Transverse colon (tissue), 4 donors: Measurements from ENCODE around the gene KRTAP5-1. TPM values are rescaled to one million over a fixed set of nuclear protein-coding genes. Genes with fewer than 3 reads are reported as not detected.

Experiments
- DNase-seq: peaks from one replicate; pipeline ENCODE4 v3.0.0-alpha.2; 2019
- H3K27ac ChIP-seq, 4 donors: fragments of 200-600 bp; sonication (generic); 2 replicates each; pipeline ENCODE4 v1.5.1; 2016 to 2018; ENCODE audit warnings: inconsistent platforms in 4 of 4
- H3K27me3 ChIP-seq: fragments of 200-600 bp; sonication (generic); 2 replicates; pipeline ENCODE4 v1.5.1; 2017; ENCODE audit warnings: inconsistent platforms
- H3K36me3 ChIP-seq, 4 donors: fragments of 200-600 bp; sonication (generic); 2 replicates each; pipeline ENCODE4 v1.5.1; 2017 to 2019; ENCODE audit warnings: inconsistent platforms in 4 of 4
- H3K4me1 ChIP-seq, 4 donors: fragments of 200-600 bp; sonication (generic); 2 replicates each; pipeline ENCODE4 v1.5.1; 2017 to 2020; ENCODE audit warnings: inconsistent platforms in 4 of 4
- H3K4me3 ChIP-seq, 4 donors: fragments of 200-600 bp; sonication (generic); 1 replicate in 1 of 4; 2 replicates in 3 of 4; pipeline versions ENCODE4 v1.5.1 to v1.6.1; 2017 to 2019; ENCODE audit warnings: inconsistent platforms in 4 of 4
- H3K9me3 ChIP-seq, 2 donors: fragments of 200-600 bp; sonication (generic); 2 replicates each; pipeline ENCODE4 v1.5.1; 2017 to 2019; ENCODE audit warnings: inconsistent platforms in 2 of 2
- EP300 ChIP-seq: sonication (generic); formaldehyde crosslinking; IDR thresholded peaks from one replicate; pipeline ENCODE4 v1.6.1; 2017; ENCODE audit warnings: antibody characterized with exemption, low read depth
- POLR2A ChIP-seq: fragments of 450-650 bp; IDR thresholded peaks from one replicate; pipeline ENCODE4 v1.6.1; 2016; ENCODE audit warnings: antibody characterized with exemption, mild to moderate bottlenecking, moderate library complexity
- POLR2AphosphoS5 ChIP-seq, 3 donors: sonication (generic); formaldehyde crosslinking; IDR thresholded peaks; one replicate each; pipeline ENCODE4 v1.6.1; 2016; ENCODE audit warnings: antibody characterized with exemption in 3 of 3
- WGBS, 2 donors: methylation state at CpG; one replicate each; pipeline ENCODE4 v1.1.5; 2018; ENCODE audit warnings: low coverage in 1 of 2; 5-methylcytosine and 5-hydroxymethylcytosine counted together
- in situ Hi-C, 4 donors: fragments of 200-750 bp; cut with MboI; loops; one replicate each; pipeline versions ENCODE4 v1.15.0 to v1.15.1; 2017; ENCODE audit warnings: low sequenced_read_pairs in 3 of 4, low pct_ligation_motif_present in 1 of 4, low pct_unique_long_range_greater_than_20kb in 1 of 4
- intact Hi-C: fragments of 100-400 bp; cut with DNase I; formaldehyde crosslinking; loops from one replicate; pipeline ENCODE4 v1.15.1; 2023; ENCODE audit warnings: low total_unique reads
- total RNA-seq, 4 donors: library from RNA; depleted of rRNA; stranded (reverse); fragments of >200 nt; gene quantifications; one replicate each; pipeline ENCODE4 v1.1.0, GENCODE V29; 2016
- TF ChIP-seq, protein P1 (sequence below), 5 experiments: fragments of 200-600 bp in 3 of 5; fragments of 450-650 bp in 2 of 5; sonication (generic) in 3 of 5; IDR thresholded peaks; 1 replicate in 2 of 5; 2 replicates in 3 of 5; pipeline ENCODE4 v1.5.1; 2016 to 2017; ENCODE audit warnings: antibody characterized with exemption in 5 of 5, inconsistent platforms in 3 of 5, mild to moderate bottlenecking in 2 of 5, moderate library complexity in 1 of 5

Gene KRTAP5-1
- total RNA-seq, 4 donors from 2014 or later: not detected

DNA sequence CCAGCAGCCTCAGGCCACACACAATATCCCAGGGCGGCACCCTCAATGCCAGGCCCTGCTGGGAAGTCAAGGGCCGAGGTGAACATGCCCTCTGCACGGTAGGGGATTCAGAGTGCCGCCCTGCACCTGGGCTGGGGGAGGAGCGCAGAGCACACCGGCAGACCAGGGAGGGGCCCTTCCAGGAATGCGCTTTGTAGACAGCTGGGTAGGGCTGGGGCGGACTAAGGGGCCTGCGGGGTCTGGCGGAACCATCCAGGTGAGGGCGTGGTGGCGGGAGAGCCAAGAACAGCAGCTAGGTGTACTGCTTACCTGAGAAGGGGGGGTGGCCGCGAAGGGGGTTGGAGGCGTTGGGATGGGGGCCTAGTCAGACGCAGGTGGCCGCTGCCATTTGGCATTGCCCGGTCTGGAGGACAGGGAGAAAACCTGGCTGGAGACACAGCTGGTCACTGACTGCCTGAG, 39.0 kb downstream of the KRTAP5-1 start:
- in situ Hi-C loops (no loop called here), intact Hi-C loops (loop anchor here (2.0 kb wide), 1 partner anchor 29 kb away; no protein-coding TSS in a partner anchor)

DNA sequence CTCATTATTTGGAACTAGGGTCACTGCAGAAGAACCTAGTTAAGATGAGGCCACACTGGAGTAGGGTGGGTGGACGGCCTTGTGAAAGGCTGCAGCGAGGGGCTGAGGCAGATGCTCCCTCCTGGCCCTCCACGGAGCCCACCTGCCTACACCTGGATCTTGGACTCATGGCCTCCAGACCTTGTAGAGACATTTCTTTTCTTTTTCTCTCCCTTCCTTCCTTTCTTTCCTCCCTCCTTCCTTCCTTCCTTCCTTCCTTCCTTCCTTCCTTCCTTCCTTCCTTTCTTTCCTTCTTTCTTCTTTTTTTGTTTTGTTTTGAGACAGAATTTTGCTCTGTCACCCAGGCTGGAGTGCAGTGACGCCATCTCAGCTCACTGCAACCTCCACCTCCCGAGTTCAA, 39.7 kb downstream of the KRTAP5-1 start:
- TF ChIP-seq, protein P1, sequence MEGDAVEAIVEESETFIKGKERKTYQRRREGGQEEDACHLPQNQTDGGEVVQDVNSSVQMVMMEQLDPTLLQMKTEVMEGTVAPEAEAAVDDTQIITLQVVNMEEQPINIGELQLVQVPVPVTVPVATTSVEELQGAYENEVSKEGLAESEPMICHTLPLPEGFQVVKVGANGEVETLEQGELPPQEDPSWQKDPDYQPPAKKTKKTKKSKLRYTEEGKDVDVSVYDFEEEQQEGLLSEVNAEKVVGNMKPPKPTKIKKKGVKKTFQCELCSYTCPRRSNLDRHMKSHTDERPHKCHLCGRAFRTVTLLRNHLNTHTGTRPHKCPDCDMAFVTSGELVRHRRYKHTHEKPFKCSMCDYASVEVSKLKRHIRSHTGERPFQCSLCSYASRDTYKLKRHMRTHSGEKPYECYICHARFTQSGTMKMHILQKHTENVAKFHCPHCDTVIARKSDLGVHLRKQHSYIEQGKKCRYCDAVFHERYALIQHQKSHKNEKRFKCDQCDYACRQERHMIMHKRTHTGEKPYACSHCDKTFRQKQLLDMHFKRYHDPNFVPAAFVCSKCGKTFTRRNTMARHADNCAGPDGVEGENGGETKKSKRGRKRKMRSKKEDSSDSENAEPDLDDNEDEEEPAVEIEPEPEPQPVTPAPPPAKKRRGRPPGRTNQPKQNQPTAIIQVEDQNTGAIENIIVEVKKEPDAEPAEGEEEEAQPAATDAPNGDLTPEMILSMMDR (IDR thresholded peaks at IDR 0.05): no peak
- no peak for TF ChIP-seq POLR2A
- no peak for TF ChIP-seq EP300
- TF ChIP-seq POLR2AphosphoS5 (IDR thresholded peaks at IDR 0.05): no peak
- DNase-seq: no peak
- 73% methylated on average over 5 of the region's 5 CpGs; no CpG with 5 or more reads in 1 of the 2 donors for WGBS, 2 donors
- intact Hi-C loops: no loop called here
- Histone ChIP-seq H3K36me3 (no peaks in the 10 kb centered on the region), H3K9me3 (no peaks in the 10 kb centered on the region), H3K4me3 (no peak overlapping the region), H3K27me3 (peaks cover 26% of the 10 kb centered on the region), H3K27ac (peak overlapping the region in 3 of 4 donors; percentile 62 to 78 (median 73)), H3K4me1 (peaks cover 12 to 34% (median 33%) of the 10 kb centered on the region in 4 donors)
- in situ Hi-C loops: no loop called here

More for the DNA sequence above, 39.0 kb downstream of the KRTAP5-1 start:
- peak overlapping the region in 2 of 4 donors; percentile 50 for H3K4me3 ChIP-seq
- peaks cover 26% of the 10 kb centered on the region for H3K27me3 ChIP-seq
- H3K9me3 ChIP-seq: no peaks in the 10 kb centered on the region
- H3K4me1 ChIP-seq: peaks cover 12 to 34% (median 33%) of the 10 kb centered on the region in 4 donors
- WGBS, 2 donors: 13% methylated on average over 18 of the region's 18 CpGs; no CpG with 5 or more reads in 1 of the 2 donors
- no peaks in the 10 kb centered on the region for H3K36me3 ChIP-seq
- peak overlapping the region; percentile 62 to 78 (median 72) for H3K27ac ChIP-seq
- peak; percentile 28 for TF ChIP-seq POLR2A
- TF ChIP-seq EP300: no peak
- TF ChIP-seq, protein P1 (IDR thresholded peaks at IDR 0.05): no peak
- TF ChIP-seq POLR2AphosphoS5 (IDR thresholded peaks at IDR 0.05): peak; percentile 22 to 65 (median 61)
- peak; percentile 84 for DNase-seq

DNA sequence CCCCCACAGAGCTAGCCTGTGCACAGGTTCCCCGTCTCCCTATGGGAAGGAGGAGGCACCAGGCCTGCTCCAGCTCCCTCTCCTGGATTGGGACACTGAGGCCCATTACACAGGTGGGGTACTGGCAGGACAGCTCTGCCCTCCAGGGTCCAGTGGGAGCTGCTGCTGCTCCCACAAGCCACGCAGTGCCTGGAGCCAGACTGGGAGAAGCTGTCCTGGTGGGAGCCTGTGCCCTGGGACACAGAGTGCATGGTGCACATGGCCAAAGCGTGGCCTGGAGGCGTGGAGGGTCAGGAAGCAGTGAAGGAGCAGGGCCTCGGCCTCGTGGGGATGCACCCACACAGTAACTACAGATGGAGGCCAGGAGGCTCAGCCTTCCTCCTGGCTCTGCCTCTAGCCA, 40.5 kb downstream of the KRTAP5-1 start:
- intact Hi-C loops (no loop called here), in situ Hi-C loops (loop anchor here in 1 of 4 donors (5.0 kb wide), 1 partner anchor 33 kb away; no protein-coding TSS in a partner anchor)
- no peaks in the 10 kb centered on the region for H3K36me3 ChIP-seq

DNA sequence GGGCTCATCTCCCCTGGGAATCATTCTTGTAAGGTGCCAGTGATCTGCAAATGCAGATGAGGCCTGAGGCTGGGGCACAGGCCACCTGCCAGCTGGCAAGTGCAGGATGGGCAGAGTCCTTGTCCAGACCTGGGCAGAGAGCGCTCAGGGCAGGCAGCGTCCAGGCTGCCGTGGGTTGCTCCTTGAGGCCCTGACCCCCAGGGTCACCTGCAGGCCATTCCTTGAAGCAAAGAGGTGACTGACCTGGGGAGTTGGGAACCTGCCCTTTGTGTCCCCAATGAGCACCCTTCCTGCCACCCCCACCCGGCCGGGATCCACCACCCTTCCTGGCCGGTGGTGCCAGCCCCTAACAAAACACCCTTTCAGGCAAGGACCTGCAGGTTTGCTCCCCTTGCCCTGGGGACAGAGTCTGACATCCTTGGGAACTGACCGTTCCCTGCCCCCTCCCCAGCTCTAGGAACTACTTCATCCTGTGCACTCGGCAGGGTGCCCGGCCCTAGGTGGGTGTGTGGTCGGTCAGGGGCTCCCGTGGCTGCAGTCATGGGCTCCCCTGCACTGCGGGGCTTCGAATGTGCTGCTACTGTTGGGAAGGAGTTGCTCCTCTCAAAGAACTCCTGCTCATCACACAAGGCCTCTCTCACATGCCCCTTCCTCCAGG, 41.3 kb downstream of the KRTAP5-1 start:
- Histone ChIP-seq H3K4me1 (peaks cover 12 to 31% (median 30%) of the 10 kb centered on the region in 4 donors), H3K4me3 (no peak overlapping the region), H3K36me3 (no peaks in the 10 kb centered on the region), H3K9me3 (no peaks in the 10 kb centered on the region), H3K27ac (no peak overlapping the region), H3K27me3 (peaks cover 26% of the 10 kb centered on the region)
- 88% methylated on average over 13 of the region's 13 CpGs; no CpG with 5 or more reads in 1 of the 2 donors for WGBS, 2 donors
- in situ Hi-C loops (loop anchor here in 1 of 4 donors (5.0 kb wide), 1 partner anchor 34 kb away; no protein-coding TSS in a partner anchor), intact Hi-C loops (loop anchor here (2.0 kb wide), 1 partner anchor 85 kb away; the partner anchor contains the start of gene KRTAP5-5)
- TF ChIP-seq, protein P1 (IDR thresholded peaks at IDR 0.05): no peak
- TF ChIP-seq EP300: no peak
- no peak for TF ChIP-seq POLR2A
- TF ChIP-seq POLR2AphosphoS5 (IDR thresholded peaks at IDR 0.05): no peak
- DNase-seq: no peak

More for the DNA sequence above, 40.5 kb downstream of the KRTAP5-1 start:
- peaks cover 26% of the 10 kb centered on the region for H3K27me3 ChIP-seq
- no peak overlapping the region for H3K4me3 ChIP-seq
- no peak for DNase-seq
- no peaks in the 10 kb centered on the region for H3K9me3 ChIP-seq
- whole genome bisulfite sequencing, 2 donors: 79% methylated on average over 6 of the region's 6 CpGs; no CpG with 5 or more reads in 1 of the 2 donors
- TF ChIP-seq, protein P1 (IDR thresholded peaks at IDR 0.05): no peak
- no peak for TF ChIP-seq EP300
- no peak for TF ChIP-seq POLR2AphosphoS5 (IDR thresholded peaks at IDR 0.05)
- TF ChIP-seq POLR2A: no peak
- no peak overlapping the region for H3K27ac ChIP-seq
- peaks cover 12 to 34% (median 33%) of the 10 kb centered on the region in 4 donors for H3K4me1 ChIP-seq
